Measurements from ENCODE around the gene MRPL14.

Gene MRPL14

GRCh38 chr6:44078219-44078826 is 48.9 kb downstream of the MRPL14 start:
- no peak for DNase-seq

GRCh38 chr6:44077214-44077946 is 49.9 kb downstream of the MRPL14 start:
- DNase-seq: no peak

- no peak for DNase-seq
Observed at GRCh38 chr6:44076356-44077213, 50.7 kb downstream of the MRPL14 start.

- no peak for DNase-seq
Observed at GRCh38 chr6:44075647-44076355, 51.5 kb downstream of the MRPL14 start.

- no peak for DNase-seq
Observed at GRCh38 chr6:44074813-44075646, 52.2 kb downstream of the MRPL14 start.

- peak; percentile 68 to 70 for DNase-seq
Observed at GRCh38 chr6:44074439-44074812, 52.8 kb downstream of the MRPL14 start.

- DNase-seq: no peak
Observed at GRCh38 chr6:44073612-44074438, 53.4 kb downstream of the MRPL14 start.

GRCh38 chr6:44072959-44073611 is 54.2 kb downstream of the MRPL14 start:
- DNase-seq: peak; percentile 77 to 79

GRCh38 chr6:44072452-44072958 is 54.7 kb downstream of the MRPL14 start:
- DNase-seq: no peak

- no peak for DNase-seq
Observed at GRCh38 chr6:44071670-44072451, 55.4 kb downstream of the MRPL14 start.

GRCh38 chr6:44068607-44069296 is 58.5 kb downstream of the MRPL14 start:
- DNase-seq: no peak

- no peak for DNase-seq
Observed at GRCh38 chr6:44067173-44068139, 59.8 kb downstream of the MRPL14 start.

GRCh38 chr6:44066394-44067172 is 60.7 kb downstream of the MRPL14 start:
- no peak for DNase-seq

GRCh38 chr6:44065443-44066140 is 61.7 kb downstream of the MRPL14 start:
- no peak for DNase-seq

GRCh38 chr6:44064948-44065272 is 62.3 kb downstream of the MRPL14 start:
- DNase-seq: no peak

Measured in CD4-positive, alpha-beta T cell treated with Interleukin-1 beta for 1 hour (primary cell).